H54 (cell line): ENCODE results near the gene TRIM5.
"Not testable (repeated sequence)": the region's sequence is repeated elsewhere in the genome, so short reads cannot be mapped to it uniquely, and the experiment has no call there.

Experiments
- DNase-seq: peaks from one replicate; pipeline ENCODE4 v3.0.0; 2011; ENCODE audit warnings: low spot score, mixed read lengths; ENCODE audit not compliant: insufficient read length
- FAIRE-seq: peaks from 3 replicates; lab custom pipeline; 2011; peaks lifted over from hg19 to GRCh38; lab: Jason Lieb, UNC
- POLR2A ChIP-seq: IDR thresholded peaks from 2 replicates; pipeline ENCODE4 v1.6.1; 2011; ENCODE audit warnings: low read depth, mild to moderate bottlenecking, low read length

TRIM5 gene

DNA sequence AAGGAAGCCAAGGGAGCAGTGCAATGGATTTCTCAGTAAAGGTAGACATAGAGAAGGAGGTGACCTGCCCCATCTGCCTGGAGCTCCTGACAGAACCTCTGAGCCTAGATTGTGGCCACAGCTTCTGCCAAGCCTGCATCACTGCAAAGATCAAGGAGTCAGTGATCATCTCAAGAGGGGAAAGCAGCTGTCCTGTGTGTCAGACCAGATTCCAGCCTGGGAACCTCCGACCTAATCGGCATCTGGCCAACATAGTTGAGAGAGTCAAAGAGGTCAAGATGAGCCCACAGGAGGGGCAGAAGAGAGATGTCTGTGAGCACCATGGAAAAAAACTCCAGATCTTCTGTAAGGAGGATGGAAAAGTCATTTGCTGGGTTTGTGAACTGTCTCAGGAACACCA lies 11.3 kb upstream of the TRIM5 start:
- DNase-seq (no peak), FAIRE-seq (peak; percentile 11)
- TF ChIP-seq POLR2A = no peak

GRCh38 chr11:5695580-5695979 lies 10.7 kb upstream of the TRIM5 start:
- no peak for DNase-seq
- TF ChIP-seq POLR2A = no peak
- FAIRE-seq = no peak

GRCh38 chr11:5694642-5695041 lies 9.8 kb upstream of the TRIM5 start:
- TF ChIP-seq POLR2A = no peak
- FAIRE-seq = no peak
- DNase-seq = no peak

- TF ChIP-seq POLR2A = no peak
- DNase-seq (no peak), FAIRE-seq (no peak)
These were observed 7.1 kb upstream of the TRIM5 start for GRCh38 chr11:5691964-5692361.

DNA sequence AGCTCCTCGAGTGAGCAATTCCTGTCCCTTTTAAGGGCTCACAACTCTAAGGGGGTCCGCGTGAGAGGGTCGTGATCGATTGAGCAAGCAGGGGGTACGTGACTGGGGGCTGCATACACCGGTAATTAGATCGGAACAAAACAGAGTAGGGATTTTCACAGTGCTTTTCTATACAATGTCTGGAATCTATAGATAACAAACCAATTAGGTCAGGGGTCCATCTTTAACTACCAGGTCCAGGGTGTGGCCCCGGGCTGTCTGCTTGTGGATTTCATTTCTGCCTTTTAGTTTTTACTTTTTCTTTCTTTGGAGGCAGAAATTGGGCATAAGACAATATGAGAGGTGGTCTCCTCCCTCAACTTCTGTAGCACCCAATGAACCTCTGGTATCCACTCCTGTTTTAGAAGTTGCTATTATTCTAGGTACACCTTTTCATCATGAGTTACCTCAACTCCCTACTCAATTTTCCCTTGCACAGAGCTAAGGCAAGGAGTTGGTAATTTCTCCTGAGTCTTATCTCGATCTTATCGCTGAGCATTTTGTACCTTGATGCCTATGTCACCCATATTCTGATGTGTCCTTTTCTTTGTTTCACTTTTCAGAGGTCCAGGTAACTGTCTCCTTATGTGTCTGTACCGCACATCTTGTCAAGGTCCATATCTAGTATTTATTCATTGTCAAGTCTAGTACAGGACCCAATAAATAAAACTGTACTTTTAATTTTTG lies 6.5 kb upstream of the TRIM5 start:
- DNase-seq = not testable (repeated sequence)
- FAIRE-seq = peak; percentile 33

GRCh38 chr11:5690736-5691135 lies 5.9 kb upstream of the TRIM5 start:
- TF ChIP-seq POLR2A = no peak
- FAIRE-seq (no peak), DNase-seq (no peak)

DNA sequence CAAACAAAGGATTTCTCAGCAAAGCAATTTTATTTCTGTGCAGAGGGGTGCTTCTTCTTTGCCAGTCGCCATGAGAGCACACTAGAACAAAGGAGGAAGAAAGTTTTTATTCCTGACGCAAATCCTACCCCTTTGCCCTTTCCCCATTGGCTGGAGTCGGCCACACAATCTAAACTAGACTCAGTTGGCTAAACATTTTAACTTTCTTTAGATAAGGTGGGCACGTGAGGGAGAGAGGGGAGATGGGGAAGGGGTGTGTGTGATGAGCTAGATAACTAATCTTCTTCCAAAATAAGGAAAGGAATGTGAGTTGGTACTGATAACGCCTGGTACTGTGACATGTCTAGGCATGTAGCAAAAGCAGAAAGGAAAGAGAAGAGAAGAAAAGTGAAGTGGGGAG lies 5.3 kb upstream of the TRIM5 start:
- DNase-seq (no peak), FAIRE-seq (peak; percentile 80)
- no peak for TF ChIP-seq POLR2A

DNA sequence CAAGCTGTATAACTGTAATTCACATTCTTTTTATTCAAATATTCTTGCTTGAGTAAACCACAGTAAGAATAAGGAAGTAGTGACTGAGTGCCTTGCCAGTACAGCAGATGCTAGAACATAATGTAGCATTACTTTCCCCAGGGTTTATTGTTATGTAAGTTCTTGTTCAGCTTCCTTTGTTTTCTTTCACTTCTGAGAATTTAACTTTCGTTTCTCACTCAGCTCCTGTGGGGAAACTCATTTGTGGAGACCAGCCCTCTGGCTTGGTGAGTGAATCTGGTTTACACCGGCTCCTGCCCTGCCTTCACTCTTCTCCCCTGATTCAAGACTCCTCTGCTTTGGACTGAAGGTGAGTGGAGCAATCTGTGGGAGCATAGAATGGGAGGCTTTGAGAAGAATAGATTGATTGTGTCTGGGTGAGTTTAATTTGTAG lies 4.7 kb upstream of the TRIM5 start, which contains the start of gene TRIM22:
Gene TRIM22 (plus strand): TSS at position 240 of the 433 bp plus-strand sequence. CDS start 6,443 bp downstream, outside the sequence.
- peak; percentile 29 for DNase-seq
- TF ChIP-seq POLR2A = no peak
- FAIRE-seq = peak; percentile 85

- no peak for TF ChIP-seq POLR2A
- no peak for DNase-seq
- no peak for FAIRE-seq
These were observed 3.6 kb upstream of the TRIM5 start for GRCh38 chr11:5688482-5688881.

- no peak for FAIRE-seq
- no peak for TF ChIP-seq POLR2A
- DNase-seq = no peak
These were observed 1.6 kb upstream of the TRIM5 start for GRCh38 chr11:5686426-5686825.

GRCh38 chr11:5684036-5684645 lies 733 bp downstream of the TRIM5 start:
- no peak for FAIRE-seq
- no peak for TF ChIP-seq POLR2A
- no peak for DNase-seq

GRCh38 chr11:5683620-5684019 lies 1.3 kb downstream of the TRIM5 start:
- DNase-seq = not testable (repeated sequence)

DNA sequence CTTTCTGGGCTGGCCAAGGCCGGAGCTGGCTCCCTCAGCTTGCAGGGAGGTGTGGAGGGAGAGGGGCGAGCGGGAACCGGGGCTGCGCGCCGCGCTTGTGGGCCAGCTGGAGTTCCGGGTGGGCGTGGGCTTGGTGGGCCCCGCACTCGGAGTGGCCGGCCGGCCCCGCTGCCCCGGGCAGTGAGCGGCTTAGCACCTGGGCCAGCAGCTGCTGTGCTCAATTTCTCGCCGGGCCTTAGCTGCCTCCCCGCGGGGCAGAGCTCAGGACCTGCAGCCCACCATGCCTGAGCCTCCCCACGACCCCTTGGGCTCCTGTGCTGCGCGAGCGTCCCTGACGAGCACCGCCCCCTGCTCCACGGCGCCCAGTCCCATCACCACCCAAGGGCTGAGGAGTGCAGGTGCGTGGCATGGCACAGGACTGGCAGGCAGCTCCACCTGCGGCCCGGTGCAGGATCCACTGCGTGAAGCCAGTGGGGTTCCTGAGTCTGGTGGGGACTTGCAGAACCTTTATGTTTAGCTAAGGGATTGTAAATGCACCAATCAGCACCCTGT lies 1.9 kb downstream of the TRIM5 start:
- not testable (repeated sequence) for FAIRE-seq, DNase-seq

More at GRCh38 chr11:5683620-5684019, 1.3 kb downstream of the TRIM5 start:
- not testable (repeated sequence) for FAIRE-seq

DNA sequence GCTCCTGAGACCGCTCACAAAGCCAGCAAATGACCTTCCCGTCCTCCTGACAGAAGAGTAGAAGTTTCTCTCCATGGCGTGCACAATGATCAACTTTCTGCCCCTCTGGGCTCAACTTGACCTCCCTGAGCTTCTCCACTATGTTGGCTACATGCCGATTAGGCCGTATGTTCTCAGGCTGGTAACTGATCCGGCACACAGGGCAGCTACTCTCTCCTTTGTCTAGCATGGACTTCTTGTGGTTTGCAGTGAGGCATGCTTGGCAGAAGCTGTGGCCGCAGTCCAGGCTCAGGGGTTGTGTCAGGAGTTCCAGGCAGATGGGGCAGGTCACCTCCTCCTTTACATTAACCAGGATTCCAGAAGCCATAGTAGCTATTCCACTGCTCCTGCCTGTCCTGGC lies 5.1 kb downstream of the TRIM5 start:
- DNase-seq (no peak), FAIRE-seq (no peak)
- no peak for TF ChIP-seq POLR2A

DNA sequence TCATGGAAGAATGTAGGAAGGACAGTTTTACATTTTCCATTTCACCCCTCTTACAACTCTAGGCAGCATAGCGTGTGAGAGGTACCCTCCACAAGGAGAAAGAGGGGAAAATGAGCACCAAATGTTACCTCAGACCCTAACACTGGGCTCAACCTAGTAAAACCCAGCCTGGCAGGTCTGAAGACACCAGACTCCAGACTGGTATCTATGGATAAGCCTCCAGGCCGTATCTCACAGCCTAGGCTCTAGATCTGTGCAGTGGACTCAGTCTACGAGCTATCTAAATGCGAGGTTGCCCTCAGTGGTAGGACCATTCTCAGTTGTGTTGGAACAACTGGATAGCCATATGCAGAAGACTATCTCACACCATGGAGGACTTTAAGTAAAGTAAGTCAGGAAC lies 10.5 kb downstream of the TRIM5 start:
- FAIRE-seq = no peak
- DNase-seq = no peak
- TF ChIP-seq POLR2A = no peak
